Thyroid gland (tissue), 4 donors: ENCODE measurements around the gene MAD1L1. TPM values are rescaled to one million over a fixed set of nuclear protein-coding genes. Genes with fewer than 3 reads are reported as not detected.

Experiments
- DNase-seq, 2 donors: peaks; one replicate each; pipeline ENCODE4 v3.0.0-alpha.2; 2019
- H3K27ac ChIP-seq, 3 donors: fragments of 200-600 bp; sonication (generic); 1 replicate in 2 of 3; 2 replicates in 1 of 3; pipeline ENCODE4 v1.5.1; 2016 to 2019; ENCODE audit warnings: mild to moderate bottlenecking in 1 of 3, moderate library complexity in 1 of 3
- H3K27me3 ChIP-seq: fragments of 200-600 bp; sonication (generic); one replicate; pipeline ENCODE4 v1.5.1; 2019
- H3K36me3 ChIP-seq, 2 donors: fragments of 200-600 bp; sonication (generic); one replicate each; pipeline ENCODE4 v1.5.1; 2016 to 2019
- H3K4me1 ChIP-seq, 2 donors: fragments of 200-600 bp; sonication (generic); one replicate each; pipeline ENCODE4 v1.5.1; 2017 to 2019
- H3K4me3 ChIP-seq, 3 donors: fragments of 200-600 bp; sonication (generic); replicated peaks in 1 of 3; 1 replicate in 2 of 3; 2 replicates in 1 of 3; pipeline ENCODE4 v1.5.1; 2016; ENCODE audit warnings: mild to moderate bottlenecking in 1 of 3
- H3K9me3 ChIP-seq: fragments of 200-600 bp; sonication (generic); one replicate; pipeline ENCODE4 v1.5.1; 2017
- POLR2A ChIP-seq, 2 donors: fragments of 450-650 bp; IDR thresholded peaks; one replicate each; pipeline ENCODE4 v1.6.1; 2017; ENCODE audit warnings: antibody characterized with exemption in 2 of 2, mild to moderate bottlenecking in 2 of 2, moderate library complexity in 1 of 2
- WGBS, 2 donors: methylation state at CpG; one replicate each; pipeline ENCODE4 v1.1.5; 2017; 5-methylcytosine and 5-hydroxymethylcytosine counted together
- intact Hi-C: fragments of 100-400 bp; cut with DNase I; formaldehyde crosslinking; loops from one replicate; pipeline ENCODE4 v1.15.1; 2023
- total RNA-seq, 4 donors: library from RNA; depleted of rRNA; stranded (reverse); fragments of >200 nt; gene quantifications; one replicate each; pipeline ENCODE4 v1.2.3, GENCODE V29; 2016
- TF ChIP-seq, protein P1 (sequence below), 6 experiments: fragments of 200-600 bp in 3 of 6; fragments of 450-650 bp in 3 of 6; sonication (generic) in 3 of 6; IDR thresholded peaks; one replicate each; pipeline ENCODE4 v1.5.1; 2016 to 2019; ENCODE audit warnings: antibody characterized with exemption in 6 of 6, mild to moderate bottlenecking in 2 of 6, inconsistent platforms in 1 of 6, moderate library complexity in 1 of 6

Gene MAD1L1
- total RNA-seq, 4 donors from 2014 or later: 27.4 to 38.6 (median 33.9) TPM

DNA sequence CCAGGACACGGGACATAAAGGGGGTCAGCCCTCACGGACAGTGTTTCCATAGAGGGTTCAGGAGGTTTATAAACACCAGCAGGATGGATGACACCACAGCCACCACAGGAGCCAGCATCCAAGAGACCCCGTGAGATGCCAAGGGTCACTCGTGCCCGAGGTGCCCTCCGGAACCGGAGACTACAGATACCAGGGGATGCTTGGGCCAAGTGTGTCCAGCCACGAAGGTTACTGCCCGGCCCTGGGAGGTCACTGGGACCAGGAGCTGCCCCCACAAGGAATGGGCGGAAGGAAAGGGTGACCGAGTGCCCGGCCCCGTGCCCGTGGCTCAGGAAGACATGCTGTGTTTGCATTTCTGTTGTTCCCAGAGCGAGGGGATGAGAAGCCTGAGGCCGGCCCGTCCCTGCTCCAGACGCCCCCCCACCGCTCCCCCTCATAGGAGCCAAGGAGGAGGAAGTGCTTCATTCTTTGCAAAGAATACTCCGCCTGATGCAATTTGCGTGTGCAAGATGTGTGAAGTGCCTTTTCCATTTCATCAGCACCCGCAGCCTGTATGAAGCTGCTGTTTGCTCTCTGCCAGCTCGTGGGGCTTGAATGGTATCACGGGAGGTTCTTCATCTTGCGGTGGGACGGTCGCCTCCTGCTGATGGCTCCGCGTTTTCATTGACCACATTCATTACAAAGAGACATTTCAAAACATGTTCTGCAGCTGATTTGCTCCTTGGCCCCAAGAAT lies 386.2 kb downstream of the MAD1L1 start:
- H3K4me3 ChIP-seq: no peak overlapping the region
- no peaks in the 10 kb centered on the region for H3K9me3 ChIP-seq
- intact Hi-C loops: no loop called here
- peak; percentile 0 to 1 for DNase-seq
- no peaks in the 10 kb centered on the region for H3K4me1 ChIP-seq
- no peaks in the 10 kb centered on the region for H3K36me3 ChIP-seq
- TF ChIP-seq POLR2A (IDR thresholded peaks at IDR 0.05): no peak
- TF ChIP-seq, protein P1, sequence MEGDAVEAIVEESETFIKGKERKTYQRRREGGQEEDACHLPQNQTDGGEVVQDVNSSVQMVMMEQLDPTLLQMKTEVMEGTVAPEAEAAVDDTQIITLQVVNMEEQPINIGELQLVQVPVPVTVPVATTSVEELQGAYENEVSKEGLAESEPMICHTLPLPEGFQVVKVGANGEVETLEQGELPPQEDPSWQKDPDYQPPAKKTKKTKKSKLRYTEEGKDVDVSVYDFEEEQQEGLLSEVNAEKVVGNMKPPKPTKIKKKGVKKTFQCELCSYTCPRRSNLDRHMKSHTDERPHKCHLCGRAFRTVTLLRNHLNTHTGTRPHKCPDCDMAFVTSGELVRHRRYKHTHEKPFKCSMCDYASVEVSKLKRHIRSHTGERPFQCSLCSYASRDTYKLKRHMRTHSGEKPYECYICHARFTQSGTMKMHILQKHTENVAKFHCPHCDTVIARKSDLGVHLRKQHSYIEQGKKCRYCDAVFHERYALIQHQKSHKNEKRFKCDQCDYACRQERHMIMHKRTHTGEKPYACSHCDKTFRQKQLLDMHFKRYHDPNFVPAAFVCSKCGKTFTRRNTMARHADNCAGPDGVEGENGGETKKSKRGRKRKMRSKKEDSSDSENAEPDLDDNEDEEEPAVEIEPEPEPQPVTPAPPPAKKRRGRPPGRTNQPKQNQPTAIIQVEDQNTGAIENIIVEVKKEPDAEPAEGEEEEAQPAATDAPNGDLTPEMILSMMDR (IDR thresholded peaks at IDR 0.05): no peak
- WGBS, 2 donors: 93 to 96% methylated on average over 24 to 27 of the region's 29 CpGs
- no peaks in the 10 kb centered on the region for H3K27me3 ChIP-seq
- no peak overlapping the region for H3K27ac ChIP-seq

DNA sequence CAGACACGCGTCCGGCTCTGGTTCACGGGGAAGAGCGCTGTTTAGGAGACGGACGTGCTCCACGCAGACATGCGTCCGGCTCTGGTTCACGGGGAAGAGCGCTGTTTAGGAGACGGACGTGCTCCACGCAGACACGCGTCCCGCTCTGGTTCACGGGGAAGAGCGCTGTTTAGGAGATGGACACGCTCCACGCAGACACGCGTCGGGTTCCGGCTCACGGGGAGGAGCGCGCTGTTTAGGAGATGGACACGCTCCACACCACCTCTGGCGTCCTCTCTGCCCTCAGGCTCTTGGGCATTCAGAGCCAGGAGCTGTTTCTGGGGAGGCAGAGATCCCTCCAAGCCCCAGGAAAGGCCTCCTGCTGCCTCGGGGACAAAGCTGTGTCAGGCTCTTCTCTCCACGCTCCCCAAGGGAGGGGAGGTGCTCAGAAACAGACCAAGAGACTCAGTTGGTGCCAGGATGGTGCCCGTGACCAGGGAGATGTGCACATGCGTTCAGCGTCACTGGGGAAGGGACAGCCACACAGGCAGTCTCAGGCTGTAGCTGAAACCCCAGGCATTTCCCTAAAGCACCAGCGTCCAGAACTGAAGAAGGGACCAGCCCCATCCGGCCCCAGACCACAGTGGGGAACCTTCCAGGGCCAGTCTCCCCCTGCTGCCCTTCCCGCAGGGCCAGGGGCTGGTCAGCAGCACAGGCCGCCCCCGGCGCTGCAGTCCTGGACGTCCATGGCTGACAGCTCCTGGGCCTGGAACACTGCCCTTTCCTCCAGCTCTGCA lies 387.0 kb downstream of the MAD1L1 start:
- 92 to 95% methylated on average over 37 to 43 of the region's 43 CpGs for WGBS, 2 donors
- Histone ChIP-seq H3K4me3 (no peak overlapping the region), H3K9me3 (no peaks in the 10 kb centered on the region), H3K36me3 (no peaks in the 10 kb centered on the region), H3K27ac (no peak overlapping the region), H3K27me3 (no peaks in the 10 kb centered on the region), H3K4me1 (no peaks in the 10 kb centered on the region)
- TF ChIP-seq POLR2A (IDR thresholded peaks at IDR 0.05): no peak
- TF ChIP-seq, protein P1 (IDR thresholded peaks at IDR 0.05): no peak
- intact Hi-C loops: no loop called here
- DNase-seq: peak; percentile 0

DNA sequence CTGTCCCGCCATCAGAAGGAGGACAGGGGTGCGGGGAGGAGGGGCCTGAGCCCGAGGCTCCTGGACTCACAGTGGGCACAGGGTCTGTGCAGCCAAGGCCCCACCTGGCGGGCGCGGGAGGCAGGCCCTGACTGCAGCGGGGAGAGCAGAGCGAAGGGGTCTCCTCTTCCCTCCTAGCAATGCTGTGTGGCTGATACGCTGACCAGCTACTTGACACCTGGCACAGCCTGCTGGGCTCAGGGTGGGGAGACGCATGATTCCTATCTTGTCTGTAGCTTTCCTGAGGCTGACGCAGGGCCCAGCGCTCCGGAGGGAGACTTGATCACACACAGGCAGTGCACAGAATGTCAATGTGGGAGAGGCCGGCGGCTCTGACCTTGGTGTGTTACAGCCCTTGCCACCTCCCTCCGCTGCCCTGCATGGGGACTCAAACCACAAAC lies 387.8 kb downstream of the MAD1L1 start:
- no peak for TF ChIP-seq POLR2A (IDR thresholded peaks at IDR 0.05)
- TF ChIP-seq, protein P1 (IDR thresholded peaks at IDR 0.05): no peak
- H3K4me3 ChIP-seq: no peak overlapping the region
- H3K27ac ChIP-seq: no peak overlapping the region
- no peaks in the 10 kb centered on the region for H3K36me3 ChIP-seq
- H3K4me1 ChIP-seq: no peaks in the 10 kb centered on the region
- intact Hi-C loops: no loop called here
- H3K27me3 ChIP-seq: no peaks in the 10 kb centered on the region
- WGBS, 2 donors: 95 to 96% methylated on average over 6 to 15 of the region's 16 CpGs
- no peaks in the 10 kb centered on the region for H3K9me3 ChIP-seq
- DNase-seq: peak; percentile 0

DNA sequence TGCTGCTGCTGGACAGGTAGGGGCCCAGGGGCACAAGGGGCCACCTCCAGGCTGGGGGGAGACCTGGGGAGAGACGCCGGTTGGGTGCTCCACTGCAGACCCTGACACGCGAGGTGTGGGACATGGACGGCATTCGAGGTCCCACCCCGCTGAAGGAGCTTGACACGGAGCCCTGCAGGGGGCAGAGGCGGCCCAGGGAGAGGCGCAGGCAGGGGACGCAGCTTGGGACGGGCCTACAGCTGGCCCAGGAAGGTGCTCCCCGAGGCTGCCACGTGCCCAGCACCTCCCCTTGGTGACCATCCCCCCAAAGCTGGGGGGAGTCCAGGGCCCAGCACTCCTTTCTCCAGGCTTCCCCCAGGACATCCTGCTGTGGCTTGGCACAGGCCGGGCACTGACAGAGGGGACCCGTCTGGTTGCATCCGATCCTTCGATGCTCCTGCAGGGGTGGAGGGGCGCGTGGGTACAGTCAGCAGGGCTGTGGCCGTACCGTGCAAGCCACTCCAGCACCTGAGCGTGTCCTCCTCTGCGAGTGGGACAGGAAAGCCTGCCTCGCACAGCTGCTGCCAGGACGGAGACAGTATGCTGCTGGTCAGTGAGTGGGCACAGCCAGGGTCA lies 388.3 kb downstream of the MAD1L1 start:
- WGBS, 2 donors: 90% methylated on average over 13 to 16 of the region's 26 CpGs

More for the DNA sequence above, 388.3 kb downstream of the MAD1L1 start:
- intact Hi-C loops: no loop called here
- no peaks in the 10 kb centered on the region for H3K4me1 ChIP-seq
- H3K27me3 ChIP-seq: no peaks in the 10 kb centered on the region
- TF ChIP-seq, protein P1 (IDR thresholded peaks at IDR 0.05): no peak
- TF ChIP-seq POLR2A (IDR thresholded peaks at IDR 0.05): no peak
- H3K27ac ChIP-seq: no peak overlapping the region
- H3K36me3 ChIP-seq: no peaks in the 10 kb centered on the region
- DNase-seq: peak in 1 of 2 donors; percentile 1
- no peaks in the 10 kb centered on the region for H3K9me3 ChIP-seq
- no peak overlapping the region for H3K4me3 ChIP-seq
